HT1080 (cell line): ENCODE measurements around the gene MRPS35. TPM values are rescaled to one million over a fixed set of nuclear protein-coding genes. Genes with fewer than 3 reads are reported as not detected.

Experiments used
- DNase-seq: peaks from one replicate; pipeline ENCODE4 v3.0.0-alpha.2; 2015; ENCODE audit warnings: low read depth
- total RNA-seq: library from RNA; depleted of rRNA; stranded (reverse); fragments of >200 nt; shearing (Covaris generic); gene quantifications from 2 replicates; pipeline ENCODE4 v1.2.3, GENCODE V29; 2014

MRPS35 gene
- total RNA-seq, 1 experiment from 2014 or later, result 88.6 TPM

DNA sequence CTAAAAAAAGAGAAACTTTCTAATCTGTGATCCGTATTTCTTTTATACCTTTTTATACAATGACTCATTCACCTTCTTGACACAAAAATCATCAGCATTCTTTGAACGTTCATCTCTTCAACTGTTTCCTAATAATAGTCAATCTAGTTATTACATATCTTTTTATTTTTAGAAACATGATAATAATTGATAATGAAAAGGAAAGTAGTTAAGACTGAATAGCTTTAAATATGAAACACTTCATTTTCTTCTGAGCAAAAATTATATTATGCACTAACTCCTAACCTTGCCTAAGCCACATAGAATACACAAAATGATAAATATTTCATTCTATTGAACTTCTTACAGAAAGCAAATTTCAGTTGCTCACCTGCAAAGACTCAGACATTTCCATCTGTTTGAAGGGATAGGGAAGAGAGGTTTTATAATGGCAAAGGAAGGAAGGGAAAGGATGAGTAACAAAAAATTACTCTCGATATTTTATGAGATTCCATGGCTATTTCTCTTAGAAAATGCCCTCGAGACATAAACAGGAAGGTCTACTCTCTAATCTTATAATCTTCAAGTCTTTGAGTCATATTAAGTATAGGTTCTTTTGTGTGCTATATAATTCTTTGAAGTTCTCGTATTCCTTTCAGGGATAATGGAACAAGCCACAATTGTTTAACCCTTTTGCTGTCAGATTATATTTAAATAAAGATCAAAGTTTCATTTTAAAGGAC lies 61.9 kb downstream of the MRPS35 start:
- peak; percentile 48 for DNase-seq

DNA sequence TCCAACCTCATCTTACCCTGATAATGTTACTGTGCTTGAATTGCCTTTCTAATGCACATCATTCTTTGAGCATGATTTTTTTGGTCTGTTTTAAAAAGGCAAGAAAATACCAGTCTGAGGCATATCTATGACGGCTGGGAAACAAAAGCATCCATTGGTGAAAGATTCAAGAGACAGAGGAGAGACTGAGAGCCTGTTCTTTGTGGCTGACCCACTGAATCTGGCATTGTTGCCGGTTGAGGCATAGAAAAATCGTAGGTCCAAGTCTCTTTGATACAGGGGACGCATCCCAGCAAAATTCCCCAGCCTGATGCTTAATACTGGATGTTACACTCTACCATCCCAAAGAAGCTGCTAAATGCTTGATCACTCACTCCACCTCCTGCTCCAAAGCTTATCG lies 66.5 kb downstream of the MRPS35 start:
- DNase-seq, result no peak

DNA sequence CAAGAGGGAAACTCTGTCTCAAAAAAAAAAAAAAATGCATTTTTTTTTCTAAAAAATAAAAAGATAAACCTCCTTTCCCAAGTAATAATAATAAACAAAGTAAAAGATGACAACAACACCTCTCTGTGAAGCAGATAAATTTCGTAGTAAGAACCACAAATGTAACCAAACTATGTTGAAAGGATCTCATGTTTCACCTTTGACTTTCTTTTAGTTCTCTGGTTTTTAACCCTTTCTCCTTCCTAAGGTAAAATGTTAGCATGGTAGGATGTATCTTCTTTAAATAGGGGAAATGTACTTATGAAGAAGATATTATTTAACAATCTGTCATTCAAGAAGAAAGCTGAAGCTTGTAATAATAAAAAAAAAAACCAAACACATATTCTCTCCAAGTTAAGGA lies 67.6 kb downstream of the MRPS35 start:
- DNase-seq, result no peak

DNA sequence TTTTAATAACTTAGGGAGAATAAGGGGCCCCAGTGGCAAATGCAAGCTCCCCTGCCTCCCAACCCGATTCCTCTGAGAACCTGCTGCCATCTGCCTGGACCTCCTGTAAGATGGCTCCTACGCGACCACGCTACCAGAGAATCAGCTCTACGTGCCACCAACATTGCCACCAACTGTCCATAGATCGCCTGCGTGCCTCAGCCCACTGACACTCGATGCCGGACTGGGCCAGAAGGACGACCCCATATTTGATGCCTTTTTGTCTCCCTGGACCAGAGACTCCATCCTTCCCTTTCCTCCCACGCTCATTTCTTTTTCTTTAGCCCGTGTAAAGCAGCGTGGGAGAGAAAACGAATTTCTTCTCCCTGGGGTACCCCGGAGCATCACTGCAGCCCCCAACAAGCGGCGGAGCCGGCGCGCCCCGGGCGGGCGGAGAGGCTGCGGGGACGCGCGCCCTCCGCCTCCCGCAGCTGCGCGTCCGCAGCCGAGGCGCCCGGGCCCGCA lies 68.8 kb downstream of the MRPS35 start:
- DNase-seq, result no peak

DNA sequence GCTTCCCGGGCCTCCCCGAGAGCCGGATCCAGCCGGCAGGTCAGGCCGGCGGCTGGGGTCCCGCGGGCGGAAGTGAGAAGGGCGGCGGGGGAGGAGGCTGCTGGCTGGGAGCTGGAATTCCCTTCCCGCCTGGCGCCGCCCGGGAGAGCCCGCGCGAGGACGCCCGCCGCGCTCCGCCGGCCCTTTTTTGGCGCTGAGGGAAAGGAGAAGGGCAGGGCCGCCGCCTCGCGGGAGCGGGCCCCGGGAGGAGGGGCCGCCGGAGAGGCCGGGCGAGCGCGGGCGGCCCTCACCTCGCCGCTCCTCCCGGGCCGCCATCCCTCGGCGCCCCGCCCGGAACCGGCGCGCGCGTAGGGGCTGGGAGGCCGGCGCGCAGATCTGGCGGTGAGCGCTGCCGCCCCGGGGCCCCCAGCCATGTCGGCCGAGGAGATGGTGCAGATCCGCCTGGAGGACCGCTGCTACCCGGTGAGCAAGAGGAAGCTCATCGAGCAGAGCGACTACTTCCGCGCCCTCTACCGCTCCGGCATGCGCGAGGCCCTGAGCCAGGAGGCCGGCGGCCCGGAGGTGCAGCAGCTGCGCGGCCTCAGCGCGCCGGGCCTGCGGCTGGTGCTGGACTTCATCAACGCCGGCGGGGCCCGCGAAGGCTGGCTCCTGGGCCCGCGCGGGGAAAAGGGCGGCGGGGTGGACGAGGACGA lies 69.4 kb downstream of the MRPS35 start, which contains the start of the genes KLHL42 and MANSC4:
KLHL42 (plus strand) TSS at position 314 of the 692 bp plus-strand sequence; CDS start at position 412, 98 bp downstream.
MANSC4 (minus strand) TSS at position 317 of the 692 bp plus-strand sequence. CDS start 8,960 bp downstream, outside the sequence.
- peak; percentile 64 for DNase-seq

DNA sequence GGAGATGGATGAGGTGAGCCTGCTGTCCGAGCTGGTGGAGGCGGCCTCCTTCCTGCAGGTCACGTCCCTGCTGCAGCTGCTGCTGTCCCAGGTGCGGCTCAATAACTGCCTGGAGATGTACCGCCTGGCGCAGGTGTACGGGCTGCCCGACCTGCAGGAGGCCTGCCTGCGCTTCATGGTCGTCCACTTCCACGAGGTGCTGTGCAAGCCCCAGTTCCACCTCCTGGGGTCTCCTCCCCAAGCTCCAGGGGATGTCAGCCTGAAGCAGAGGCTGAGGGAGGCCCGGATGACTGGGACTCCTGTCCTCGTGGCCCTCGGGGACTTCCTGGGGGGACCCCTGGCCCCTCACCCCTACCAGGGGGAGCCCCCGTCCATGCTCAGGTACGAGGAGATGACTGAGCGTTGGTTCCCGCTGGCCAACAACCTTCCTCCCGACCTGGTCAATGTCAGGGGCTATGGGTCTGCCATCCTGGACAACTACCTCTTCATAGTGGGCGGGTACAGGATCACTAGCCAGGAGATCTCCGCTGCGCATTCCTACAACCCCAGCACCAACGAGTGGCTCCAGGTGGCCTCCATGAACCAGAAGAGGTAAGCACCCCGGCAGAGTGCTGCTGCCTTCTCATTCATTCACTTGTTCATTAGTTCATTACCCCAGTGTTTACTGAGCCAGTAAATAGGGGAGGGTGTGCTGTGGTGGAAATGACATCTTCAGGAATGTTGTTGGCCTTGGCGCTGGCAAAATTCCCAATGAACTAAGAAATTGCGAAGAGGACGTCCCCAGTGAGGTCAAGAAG lies 70.2 kb downstream of the MRPS35 start:
- peak; percentile 58 for DNase-seq

DNA sequence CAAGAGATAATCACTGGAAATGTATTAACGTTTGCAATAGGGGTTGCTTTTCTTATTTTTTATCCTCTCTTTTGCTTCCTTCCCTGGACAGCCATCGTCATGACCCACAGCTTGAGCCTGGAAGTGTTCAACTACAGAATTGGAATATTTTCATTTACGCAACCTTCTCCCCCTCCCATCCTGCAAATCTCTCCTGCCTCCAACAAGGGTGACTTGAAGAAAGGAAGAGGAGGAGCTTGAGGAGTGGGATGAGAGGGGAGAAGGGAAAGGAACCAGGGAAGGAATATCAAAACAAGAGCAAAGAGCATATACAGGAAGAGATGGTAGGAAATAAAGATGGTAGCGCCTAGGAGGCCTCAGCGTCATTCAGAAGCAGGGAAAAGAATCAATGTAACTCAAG lies 71.0 kb downstream of the MRPS35 start:
- peak; percentile 36 for DNase-seq

DNA sequence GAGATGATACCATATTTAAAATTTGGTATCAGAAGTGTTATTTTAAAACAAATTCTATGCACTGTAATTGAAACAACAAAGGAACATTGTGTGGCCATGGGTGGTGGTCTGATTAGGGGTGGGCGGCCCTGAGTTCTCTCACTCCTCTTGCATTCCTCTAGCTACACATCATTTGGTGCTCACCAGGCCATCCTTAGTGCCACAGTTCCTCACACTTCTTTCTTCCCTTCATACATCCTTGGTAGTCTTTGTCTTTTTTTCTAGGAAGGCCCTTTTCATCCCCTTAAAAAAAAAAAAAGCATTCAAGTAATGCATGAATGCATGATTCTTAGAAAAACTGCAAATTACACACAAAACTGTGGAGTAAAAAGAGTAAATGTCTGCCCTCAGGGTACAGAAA lies 71.8 kb downstream of the MRPS35 start:
- DNase-seq, result no peak

DNA sequence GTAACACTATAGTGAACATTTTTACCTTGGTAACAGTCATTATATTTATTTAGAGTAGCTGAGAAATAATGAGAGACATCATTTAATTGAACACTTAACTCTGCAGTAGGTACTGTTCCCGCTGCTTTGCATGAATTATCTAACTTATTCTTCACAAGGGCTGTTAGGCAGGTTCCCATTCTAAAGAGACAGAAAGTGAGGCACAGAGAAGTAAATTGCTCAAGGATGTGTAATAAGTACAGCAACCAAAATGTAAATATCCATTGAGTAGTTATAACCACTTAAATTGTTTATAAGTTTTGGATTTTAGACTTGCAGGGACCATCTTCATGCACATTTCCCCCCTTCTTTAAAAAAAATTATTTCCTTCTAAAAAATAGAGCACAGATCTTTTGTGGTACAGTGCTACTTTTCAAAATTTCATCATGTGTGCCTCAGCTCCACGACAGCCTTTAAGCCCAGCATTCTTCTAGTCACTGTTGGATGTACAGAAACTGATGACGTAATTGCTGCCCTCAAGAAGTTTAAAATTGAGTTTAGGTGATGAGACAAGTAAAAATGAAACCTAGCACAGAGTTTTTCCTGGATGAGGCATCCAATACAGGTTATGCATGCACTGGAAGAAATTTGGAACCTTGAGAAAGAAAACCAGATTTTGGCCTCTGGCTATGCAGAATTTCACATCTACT lies 75.4 kb downstream of the MRPS35 start:
- peak; percentile 81 for DNase-seq

DNA sequence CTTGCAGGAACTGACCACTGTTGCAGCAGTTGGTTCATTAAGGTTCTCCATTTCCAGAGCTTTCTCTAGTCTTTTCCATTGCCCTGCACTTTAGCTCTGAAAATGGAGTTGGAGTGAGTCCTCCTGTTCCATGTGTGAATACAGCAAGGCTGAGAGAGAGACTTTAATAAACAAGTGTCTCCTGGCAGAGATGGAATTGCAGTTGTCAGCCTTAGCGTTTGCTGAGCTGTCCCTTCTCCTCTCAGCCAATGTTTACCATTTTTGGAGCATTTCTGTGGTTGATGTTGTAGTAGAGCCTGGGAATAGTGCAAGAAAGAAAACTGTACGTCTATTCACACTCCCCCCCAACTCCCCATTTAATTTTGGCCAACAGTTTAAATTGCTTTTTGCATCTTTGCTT lies 76.9 kb downstream of the MRPS35 start:
- DNase-seq, result no peak

DNA sequence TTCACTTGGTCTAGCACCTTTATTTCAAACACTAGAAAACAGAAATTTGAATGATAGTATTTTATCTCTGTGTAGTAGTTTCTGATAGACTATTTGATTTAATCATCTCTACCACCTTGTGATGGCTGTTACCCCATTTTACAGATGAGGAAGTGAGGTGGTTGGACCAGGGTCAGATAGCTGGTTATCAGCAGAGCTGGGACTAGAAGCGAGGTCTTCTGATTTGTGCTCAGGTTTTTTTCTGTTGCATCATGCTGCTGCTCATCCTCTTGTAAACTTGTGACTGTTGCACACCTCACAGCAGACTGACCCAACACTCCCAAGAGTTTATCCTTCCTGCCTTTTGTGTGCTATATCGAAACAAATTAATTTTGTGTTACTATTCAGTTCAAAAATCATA lies 79.5 kb downstream of the MRPS35 start:
- no peak for DNase-seq

DNA sequence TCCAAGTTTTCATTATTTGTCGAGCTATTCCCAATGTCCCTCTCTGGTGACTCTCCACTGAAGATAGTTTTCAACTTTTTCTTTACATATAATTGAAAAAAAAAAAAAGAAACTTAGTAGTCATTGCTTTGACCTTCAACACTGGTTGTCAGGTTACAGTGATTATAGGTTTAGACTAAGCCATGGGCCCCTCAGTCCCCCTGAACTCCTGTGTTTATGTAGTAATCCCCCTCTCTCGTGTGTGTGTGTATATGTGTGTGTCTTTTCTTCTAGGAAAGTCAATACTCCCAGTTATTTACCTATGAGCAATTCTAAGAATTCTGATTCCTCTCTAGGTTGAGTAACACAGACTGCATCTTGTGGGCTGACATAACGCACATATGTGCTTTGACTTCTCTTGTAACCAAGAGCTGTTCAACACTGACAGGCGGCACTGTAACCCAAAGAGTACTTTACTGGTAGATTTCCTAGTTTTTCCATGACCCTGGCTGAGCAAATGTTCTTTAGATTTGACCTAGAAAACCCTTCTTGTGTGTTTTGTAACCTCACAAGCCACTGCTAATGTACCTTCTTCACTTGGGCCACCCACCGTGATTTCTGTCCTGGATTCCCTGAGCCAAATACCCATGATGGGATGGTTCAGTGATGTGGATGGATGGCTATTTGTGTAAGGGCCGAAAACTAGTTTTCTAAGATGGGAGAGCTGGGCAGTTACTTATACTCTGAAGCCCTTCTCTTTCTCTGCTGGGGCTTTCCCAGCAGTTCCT lies 84.4 kb downstream of the MRPS35 start:
- DNase-seq, result no peak

DNA sequence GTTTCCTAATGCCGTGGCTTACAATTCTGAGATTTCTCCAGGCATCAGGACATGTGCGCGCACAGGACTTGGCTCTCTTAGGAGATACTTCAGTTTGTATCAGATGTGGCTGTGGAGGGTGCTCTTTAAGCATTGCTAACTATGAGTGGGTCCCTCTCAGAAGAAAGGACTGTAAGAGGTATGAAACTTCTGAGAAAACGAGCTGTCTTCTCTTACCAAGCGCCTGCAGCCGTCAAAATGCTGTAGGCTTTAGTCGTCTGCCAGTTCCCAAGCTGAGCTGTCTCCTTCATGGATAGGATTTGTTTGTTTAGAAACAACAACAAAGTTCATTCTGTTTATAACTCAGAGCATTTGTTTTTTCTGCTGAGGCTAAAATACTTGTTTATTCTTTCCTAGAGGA lies 85.5 kb downstream of the MRPS35 start:
- DNase-seq, result no peak

DNA sequence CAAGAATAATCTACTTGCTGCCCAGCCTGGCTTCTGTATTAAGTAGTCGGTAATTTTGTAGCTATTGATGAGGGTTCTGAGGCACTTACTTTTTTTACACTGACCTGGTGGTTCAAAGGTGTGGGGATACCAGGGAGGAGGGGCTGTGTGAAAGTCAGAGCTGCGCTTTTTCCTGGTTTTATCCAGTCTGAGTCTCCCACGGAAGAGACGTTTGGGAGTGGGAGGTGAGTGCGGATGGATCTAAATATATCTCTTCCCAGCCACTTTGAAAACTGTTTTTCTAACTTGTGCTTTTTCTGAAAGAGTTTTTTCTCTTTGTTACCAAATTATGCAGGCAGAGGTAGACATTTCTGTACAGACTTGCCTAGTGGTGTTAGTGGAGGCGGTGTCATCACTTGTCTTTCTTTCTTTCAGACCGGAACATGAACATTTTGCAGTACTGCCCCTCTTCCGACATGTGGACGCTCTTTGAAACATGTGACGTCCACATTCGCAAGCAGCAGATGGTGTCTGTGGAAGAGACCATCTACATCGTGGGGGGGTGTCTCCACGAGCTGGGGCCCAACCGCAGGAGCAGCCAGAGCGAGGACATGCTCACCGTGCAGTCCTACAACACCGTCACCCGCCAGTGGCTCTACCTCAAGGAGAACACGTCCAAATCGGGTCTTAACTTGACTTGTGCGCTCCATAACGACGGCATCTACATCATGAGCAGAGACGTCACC lies 86.8 kb downstream of the MRPS35 start:
- no peak for DNase-seq

DNA sequence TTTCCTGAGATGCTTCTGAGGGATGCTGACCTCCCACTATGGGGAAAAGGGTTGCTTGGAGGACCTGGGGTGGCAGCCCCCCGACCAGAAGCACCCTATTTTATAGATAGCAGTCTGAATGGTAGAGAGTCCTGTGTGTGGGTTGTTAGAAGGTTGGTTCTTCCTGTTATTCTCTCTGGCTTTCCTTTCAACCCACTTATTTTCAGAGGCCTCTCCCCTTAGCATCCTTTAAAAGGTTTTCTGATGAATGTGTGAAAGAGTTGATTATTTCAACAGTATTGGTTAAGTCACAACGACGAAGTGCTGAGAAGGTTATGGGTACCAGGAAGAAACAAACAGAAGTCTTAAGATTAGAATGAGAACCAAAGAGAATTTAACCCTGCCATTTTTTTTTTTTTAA lies 90.2 kb downstream of the MRPS35 start:
- no peak for DNase-seq

DNA sequence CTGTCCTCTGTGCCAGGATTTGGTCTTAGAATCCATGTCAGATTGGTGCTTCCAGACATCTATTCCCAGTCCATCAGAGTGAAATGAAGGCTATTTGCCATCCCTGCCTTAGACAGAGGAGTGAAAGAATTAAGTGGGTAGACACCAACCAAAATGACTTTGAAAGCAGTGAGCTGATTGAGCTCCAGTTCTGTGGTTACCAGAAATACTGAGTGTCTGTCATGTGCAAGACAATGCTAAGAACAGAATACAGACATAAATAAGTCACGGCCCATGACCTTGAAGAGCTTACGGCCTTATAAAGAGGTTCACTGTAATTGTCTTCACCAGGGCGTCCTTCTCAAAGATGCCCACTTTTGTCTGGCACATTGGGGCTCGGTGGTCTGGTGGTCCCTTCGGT lies 91.0 kb downstream of the MRPS35 start:
- DNase-seq, result no peak

DNA sequence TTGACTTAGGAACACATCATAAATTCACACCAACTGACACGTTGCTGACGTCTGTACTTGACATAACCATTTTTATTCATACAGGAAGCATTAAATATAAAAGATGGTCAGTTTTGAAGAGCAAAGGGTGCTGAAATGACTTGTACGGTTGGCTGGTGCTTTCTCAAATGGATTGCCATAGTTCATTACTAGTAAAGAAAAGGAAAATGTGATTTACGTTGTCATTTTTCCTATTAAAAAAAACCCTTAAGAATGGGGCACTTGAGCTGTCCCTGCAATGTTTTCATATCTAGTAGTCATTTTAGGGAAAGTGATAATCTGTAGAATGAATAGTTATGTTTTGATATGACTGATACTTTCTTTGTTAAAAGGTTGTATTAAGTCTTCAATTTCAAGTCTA lies 91.9 kb downstream of the MRPS35 start:
- no peak for DNase-seq

DNA sequence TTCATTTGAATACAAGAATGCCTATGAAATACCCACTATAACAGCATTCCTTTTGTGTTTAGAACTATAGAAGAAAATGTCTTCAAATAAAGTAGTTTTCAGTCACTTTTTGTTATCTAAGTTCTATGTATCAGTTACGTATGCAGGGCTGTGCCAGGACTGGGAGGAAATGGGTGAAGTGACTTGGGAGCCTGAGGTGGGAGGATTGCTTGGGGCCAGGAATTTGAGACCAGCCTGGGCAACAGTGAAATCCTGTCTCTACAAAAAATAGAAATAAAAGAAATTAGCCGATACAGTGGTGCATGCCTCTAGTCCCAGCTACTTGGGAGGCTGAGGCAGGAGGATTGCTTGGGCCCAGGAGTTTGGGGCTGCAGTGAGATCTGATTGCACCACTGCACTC lies 92.3 kb downstream of the MRPS35 start:
- no peak for DNase-seq

DNA sequence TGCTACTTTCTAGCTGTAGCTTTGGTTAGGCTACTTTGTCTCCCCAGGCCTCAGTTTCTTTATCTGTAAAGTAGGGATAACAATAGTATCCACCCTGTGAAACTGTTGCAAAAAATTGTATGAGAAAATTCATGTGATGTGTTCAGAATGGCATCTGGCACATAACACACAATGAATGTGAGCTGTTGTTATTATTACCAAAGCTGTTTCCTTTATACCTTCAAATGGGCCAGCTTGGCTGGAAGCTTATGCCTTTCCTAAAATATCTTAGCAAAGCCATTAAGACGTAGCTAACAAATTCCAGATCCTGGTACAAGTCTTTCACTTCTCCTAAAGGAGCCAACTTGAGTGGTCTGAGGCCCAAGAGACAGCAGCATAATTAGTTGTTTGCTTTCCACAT lies 94.6 kb downstream of the MRPS35 start:
- no peak for DNase-seq
